NAMALWA (cell line): Measurements from ENCODE around the gene GP9.
A peak's percentile ranks its signal among the peaks of the same experiment; 100 is the strongest.
"Not testable (repeated sequence)": the region's sequence is repeated elsewhere in the genome, so short reads cannot be mapped to it uniquely, and the experiment has no call there.

ENCODE experiments used
- DNase-seq: peaks from one replicate; pipeline ENCODE4 v3.0.0-alpha.2; 2015; ENCODE audit warnings: low spot score

GP9 gene

GRCh38 chr3:129050556-129051295 lies 9.9 kb upstream of the GP9 start:
- no peak for DNase-seq

- DNase-seq = no peak
These were observed 8.7 kb upstream of the GP9 start for GRCh38 chr3:129051871-129052340.

- no peak for DNase-seq
These were observed 7.9 kb upstream of the GP9 start for GRCh38 chr3:129052675-129053074.

GRCh38 chr3:129054605-129055104 lies 5.9 kb upstream of the GP9 start:
- no peak for DNase-seq

- no peak for DNase-seq
These were observed 4.0 kb upstream of the GP9 start for GRCh38 chr3:129056451-129057173.

- DNase-seq = no peak
These were observed 3.3 kb upstream of the GP9 start for GRCh38 chr3:129057249-129057648.

GRCh38 chr3:129058441-129059200 lies 2.0 kb upstream of the GP9 start:
- DNase-seq = peak; percentile 43

GRCh38 chr3:129059311-129059958 lies 1.1 kb upstream of the GP9 start:
- no peak for DNase-seq

GRCh38 chr3:129061023-129061887 lies 676 bp downstream of the GP9 start:
- no peak for DNase-seq

GRCh38 chr3:129061888-129062834 lies 1.6 kb downstream of the GP9 start:
- DNase-seq = no peak

- no peak for DNase-seq
These were observed 2.6 kb downstream of the GP9 start for GRCh38 chr3:129063091-129063640.

- no peak for DNase-seq
These were observed 3.4 kb downstream of the GP9 start for GRCh38 chr3:129063841-129064482.

- no peak for DNase-seq
These were observed 4.6 kb downstream of the GP9 start for GRCh38 chr3:129065016-129065719.

GRCh38 chr3:129065720-129066073 lies 5.1 kb downstream of the GP9 start:
- no peak for DNase-seq

GRCh38 chr3:129067719-129068118 lies 7.1 kb downstream of the GP9 start:
- DNase-seq = peak; percentile 30

- DNase-seq = no peak
These were observed 7.8 kb downstream of the GP9 start for GRCh38 chr3:129068291-129068886.

GRCh38 chr3:129069313-129070085 lies 8.9 kb downstream of the GP9 start:
- DNase-seq = not testable (repeated sequence)
